Measurements from ENCODE around the gene CLCN3. TPM values are rescaled to one million over a fixed set of nuclear protein-coding genes. Genes with fewer than 3 reads are reported as not detected.

CLCN3 gene
- total and polyA plus RNA-seq, 10 of the 15 experiments (the other 5 are each of a cell fraction or from before 2014, with no cell fraction given) = 4.0 to 22.8 (median 11.8) TPM

- TF ChIP-seq E4F1 (IDR thresholded peaks at IDR 0.05; ENCODE audit: borderline replicate concordance, partially characterized antibody) (no peak), ZSCAN29 (IDR thresholded peaks at IDR 0.05) (no peak), MEF2B (IDR thresholded peaks at IDR 0.05; ENCODE audit: partially characterized antibody, poor library complexity, severe bottlenecking) (peak; percentile 83)
These were observed 55.4 kb downstream of the CLCN3 start (continued) for GRCh38 chr4:169675825-169676224.

- H3K4me1 ChIP-seq (ENCODE audit: control insufficient read depth, insufficient read depth, low read length) = no peaks in the 10 kb centered on the region
- H2AFZ ChIP-seq (ENCODE audit: control insufficient read depth, low read depth, low read length) = no peak overlapping the region
- ChIA-PET CTCF (interaction anchor here (0.9 kb wide), 2 partner anchors 16 to 27 kb away, joined by 3 to 4 read pairs; no protein-coding TSS in a partner anchor), RAD21 (ENCODE audit: unreplicated experiment) (interaction anchor here (0.7 to 5.0 kb wide), 2 partner anchors 17 to 110 kb away, joined by 4 to 35 read pairs; no protein-coding TSS in a partner anchor), POLR2A (interaction anchor here (0.7 to 2.0 kb wide), 3 partner anchors 17 to 47 kb away, joined by 3 to 10 read pairs (median 4); no protein-coding TSS in a partner anchor), SMC1A (ENCODE audit: uncharacterized antibody, unreplicated experiment) (interaction anchor here (0.8 to 1.1 kb wide), 3 partner anchors 17 to 55 kb away, joined by 3 to 7 read pairs (median 3); no protein-coding TSS in a partner anchor)
- H3K27ac ChIP-seq (ENCODE audit: control insufficient read depth, insufficient read depth) = no peak overlapping the region
- H3K79me2 ChIP-seq (ENCODE audit: control insufficient read depth, insufficient read depth, low read length) = no peaks in the 10 kb centered on the region; the same call in 1 of the 2 replicates
- intact Hi-C loops (cut with micrococcal nuclease; ENCODE audit: unreplicated experiment) (loop anchor here (5.0 kb wide), 1 partner anchor 55 kb away; the partner anchor contains the start of gene CLCN3), in situ Hi-C loops (cut with MboI) (no loop called here)
- no peaks in the 10 kb centered on the region for H3K9me3 ChIP-seq (replicated peaks; ENCODE audit: control insufficient read depth, insufficient read depth, low read length)
- DNase-seq (ENCODE audit: low read depth, low spot score) (no peak), ATAC-seq (no peak), FAIRE-seq (no peak)
- H4K20me1 ChIP-seq (ENCODE audit: control insufficient read depth, insufficient read depth) = no peaks in the 10 kb centered on the region
- no peak overlapping the region for H3K4me2 ChIP-seq (ENCODE audit: control insufficient read depth, insufficient read depth)
- BruUV-seq (replicated peaks) = no TSS peak
- no peaks in the 10 kb centered on the region for H3K27me3 ChIP-seq (replicated peaks in 1 of 2; ENCODE audit: control insufficient read depth in 2 of 2, insufficient read depth in 2 of 2, low read length in 1 of 2)
- WGBS (ENCODE audit: insufficient coverage, insufficient replicate concordance, low lambda C conversion rate, missing lambda C conversion rate) = 60% methylated on average over 2 of the region's 2 CpGs
- no peak overlapping the region for H3K4me3 ChIP-seq
- H3K36me3 ChIP-seq (ENCODE audit: control insufficient read depth in 2 of 2, insufficient read depth in 2 of 2, low read length in 1 of 2) = no peaks in the 10 kb centered on the region; a peak in 1 of 4 replicates
- no peak overlapping the region for H3K9ac ChIP-seq (ENCODE audit: control insufficient read depth, insufficient read depth, low read length)
- TF ChIP-seq ZNF217 (IDR thresholded peaks at IDR 0.05) = no peak
- no peak for TF ChIP-seq ELK1 (IDR thresholded peaks at IDR 0.05; ENCODE audit: low read depth, low read length)
- TF ChIP-seq SREBF1 (IDR thresholded peaks at IDR 0.05; ENCODE audit: low read length) = no peak
- no peak for TF ChIP-seq EP300 (IDR thresholded peaks at IDR 0.05; ENCODE audit: borderline replicate concordance in 1 of 2, control insufficient read depth in 1 of 2, low read depth in 2 of 2, low read length in 2 of 2)
- no peak for TF ChIP-seq SIN3A (IDR thresholded peaks at IDR 0.05; ENCODE audit: low read depth, low read length)
- TF ChIP-seq CHD2 (IDR thresholded peaks at IDR 0.05; ENCODE audit: borderline replicate concordance, low read depth, low read length) = no peak
- TF ChIP-seq TCF7 (IDR thresholded peaks at IDR 0.05; ENCODE audit: borderline replicate concordance) = no peak
- no peak for TF ChIP-seq E2F4 (IDR thresholded peaks at IDR 0.05; ENCODE audit: low read depth, low read length)
- no peak for TF ChIP-seq TCF12 (IDR thresholded peaks at IDR 0.05; ENCODE audit: low read depth, low read length)
- TF ChIP-seq PML (IDR thresholded peaks at IDR 0.05; ENCODE audit: low read length) = no peak
- no peak for TF ChIP-seq SIX5 (IDR thresholded peaks at IDR 0.05; ENCODE audit: low read depth, low read length, severe bottlenecking)
- no peak for TF ChIP-seq SKIL (IDR thresholded peaks at IDR 0.05; ENCODE audit: low read depth, poor library complexity, severe bottlenecking)
These were observed 56.9 kb downstream of the CLCN3 start for GRCh38 chr4:169677150-169677748.
